SU-DHL-6 (cell line): Measurements from ENCODE around the gene NTSR1.

Experiments used
- H2AFZ ChIP-seq: fragments of 200-600 bp; sonication (generic); 2 replicates; pipeline ENCODE4 v1.6.1; 2014; ENCODE audit warnings: low read depth, mild to moderate bottlenecking, moderate library complexity, mixed read lengths, antibody characterized with exemption, low read length; ENCODE audit not compliant: severe bottlenecking
- H3F3A ChIP-seq: fragments of 200-600 bp; shearing (Covaris generic); 2 replicates; pipeline ENCODE4 v1.6.0; 2016; ENCODE audit warnings: antibody characterized with exemption, mild to moderate bottlenecking; ENCODE audit not compliant: insufficient read depth
- H3K27ac ChIP-seq: fragments of 200-600 bp; sonication (generic); 2 replicates; pipeline ENCODE4 v1.5.1; 2016; ENCODE audit warnings: low read depth, mild to moderate bottlenecking, low read length, moderate library complexity, mixed read lengths
- H3K27me3 ChIP-seq: fragments of 200-600 bp; sonication (generic), shearing (Covaris generic); 2 replicates; pipeline ENCODE4 v1.6.0; 2014; ENCODE audit warnings: mild to moderate bottlenecking, low read length
- H3K36me3 ChIP-seq: fragments of 200-600 bp; sonication (generic); 2 replicates; pipeline ENCODE4 v1.6.1; 2014; ENCODE audit warnings: mild to moderate bottlenecking, low read length, mixed read lengths
- H3K4me2 ChIP-seq: fragments of 300-600, 200-600 bp; shearing (Covaris generic), sonication (generic); 2 replicates; pipeline ENCODE4 v1.6.0; 2014; ENCODE audit warnings: low read length, low read depth, mild to moderate bottlenecking; ENCODE audit not compliant: poor library complexity, severe bottlenecking
- H3K4me3 ChIP-seq: fragments of 200-600 bp; sonication (generic); 2 replicates; pipeline ENCODE4 v1.5.1; 2014; ENCODE audit warnings: antibody characterized with exemption, low read length, mild to moderate bottlenecking, mixed read lengths; ENCODE audit not compliant: insufficient read depth, poor library complexity, severe bottlenecking
- H3K79me2 ChIP-seq: fragments of 200-600 bp; sonication (generic); 2 replicates; pipeline ENCODE4 v1.6.1; 2014; ENCODE audit warnings: mild to moderate bottlenecking, low read length, moderate library complexity; ENCODE audit not compliant: insufficient read depth
- H3K9ac ChIP-seq: fragments of 200-600 bp; sonication (generic); 2 replicates; pipeline ENCODE4 v1.7.0; 2014; ENCODE audit warnings: mild to moderate bottlenecking, low read length
- H3K9me2 ChIP-seq: fragments of 200-600 bp; sonication (generic); replicated peaks from 2 replicates; pipeline ENCODE4 v1.6.1; 2014; ENCODE audit warnings: low read length; ENCODE audit not compliant: insufficient read depth
- H3K9me3 ChIP-seq: fragments of 200-600 bp; sonication (generic); 2 replicates; pipeline ENCODE4 v1.6.1; 2014; ENCODE audit warnings: low read length, mixed read lengths; ENCODE audit not compliant: insufficient read depth
- H4K20me1 ChIP-seq: fragments of 200-600 bp; sonication (generic); 2 replicates; pipeline ENCODE4 v1.6.1; 2014; ENCODE audit warnings: low read depth, mild to moderate bottlenecking, antibody characterized with exemption, low read length, moderate library complexity, mixed read lengths
- CTCF ChIP-seq: fragments of 200-600 bp; sonication (generic); IDR thresholded peaks from one replicate; pipeline ENCODE4 v1.5.1; 2017; ENCODE audit warnings: antibody characterized with exemption, mild to moderate bottlenecking, low read length, moderate library complexity; ENCODE audit not compliant: insufficient read depth, poor library complexity, severe bottlenecking
- EZH2phosphoT487 ChIP-seq: fragments of 200-600 bp; sonication (generic), shearing (Covaris generic); conservative IDR thresholded peaks from 2 replicates; pipeline ENCODE4 v1.6.1; 2018; ENCODE audit warnings: mild to moderate bottlenecking, antibody characterized with exemption, low read length, moderate library complexity, mixed read lengths

The NTSR1 gene

GRCh38 chr20:62721511-62722370 lies 13.1 kb downstream of the NTSR1 start:
- H2AFZ ChIP-seq = no peak overlapping the region
- peaks cover 12% of the 10 kb centered on the region; the same call in 1 of the 2 replicates for H3K9me3 ChIP-seq
- H3K79me2 ChIP-seq = no peaks in the 10 kb centered on the region
- no peak overlapping the region for H3K27ac ChIP-seq
- no peak overlapping the region for H3K9ac ChIP-seq
- H3K4me3 ChIP-seq = no peak overlapping the region
- H3K27me3 ChIP-seq = no peaks in the 10 kb centered on the region; the same call in 1 of the 2 replicates
- H3F3A ChIP-seq = no peaks in the 10 kb centered on the region
- no peak for TF ChIP-seq CTCF
- no peak for TF ChIP-seq EZH2phosphoT487
- no peaks in the 10 kb centered on the region; the same call in 1 of the 2 replicates for H3K36me3 ChIP-seq
- no peaks in the 10 kb centered on the region for H3K9me2 ChIP-seq
- no peaks in the 10 kb centered on the region for H4K20me1 ChIP-seq
- H3K4me2 ChIP-seq = no peak overlapping the region

GRCh38 chr20:62722627-62723026 lies 14.0 kb downstream of the NTSR1 start:
- Histone ChIP-seq H3K27ac (no peak overlapping the region), H3K27me3 (no peaks in the 10 kb centered on the region; the same call in 1 of the 2 replicates), H3K9ac (no peak overlapping the region), H2AFZ (no peak overlapping the region), H3K9me2 (no peaks in the 10 kb centered on the region), H3K79me2 (no peaks in the 10 kb centered on the region), H3K9me3 (peaks cover 12% of the 10 kb centered on the region; the same call in 1 of the 2 replicates), H4K20me1 (no peaks in the 10 kb centered on the region), H3F3A (no peaks in the 10 kb centered on the region), H3K4me2 (no peak overlapping the region), H3K4me3 (no peak overlapping the region), H3K36me3 (no peaks in the 10 kb centered on the region; the same call in 1 of the 2 replicates)
- TF ChIP-seq EZH2phosphoT487 (no peak), CTCF (no peak)

- H3K79me2 ChIP-seq = no peaks in the 10 kb centered on the region
- H3K36me3 ChIP-seq = no peaks in the 10 kb centered on the region; the same call in 1 of the 2 replicates
- H2AFZ ChIP-seq = no peak overlapping the region
- no peak overlapping the region for H3K27ac ChIP-seq
- TF ChIP-seq CTCF (no peak), EZH2phosphoT487 (no peak)
- H3K9ac ChIP-seq = no peak overlapping the region
- no peaks in the 10 kb centered on the region for H3F3A ChIP-seq
- no peak overlapping the region for H3K4me2 ChIP-seq
- peaks cover 12% of the 10 kb centered on the region; the same call in 1 of the 2 replicates for H3K9me3 ChIP-seq
- H4K20me1 ChIP-seq = no peaks in the 10 kb centered on the region
- no peak overlapping the region for H3K4me3 ChIP-seq
- H3K27me3 ChIP-seq = no peaks in the 10 kb centered on the region; the same call in 1 of the 2 replicates
- no peaks in the 10 kb centered on the region for H3K9me2 ChIP-seq
Observed at GRCh38 chr20:62723351-62723750, 14.7 kb downstream of the NTSR1 start.
